HCT116 (cell line): ENCODE data around the gene ASAP3.

Experiments
- CEBPB ChIP-seq: IDR thresholded peaks from 2 replicates; pipeline ENCODE4 v1.6.1; 2012; ENCODE audit warnings: low read depth
- CTCF ChIP-seq, 3 experiments: fragments of 200-600 bp in 1 of 3; sonication (generic) in 1 of 3; IDR thresholded peaks in 2 of 3; conservative IDR thresholded peaks in 1 of 3; 2 replicates each; pipeline ENCODE4 v1.5.1; 2012 to 2017; ENCODE audit warnings: low read depth in 2 of 3, low read length in 2 of 3, antibody characterized with exemption in 1 of 3, borderline replicate concordance in 1 of 3, control low read depth in 1 of 3, mild to moderate bottlenecking in 1 of 3, mixed read lengths in 1 of 3, mixed run types in 1 of 3, moderate library complexity in 1 of 3; ENCODE audit not compliant: insufficient read depth in 1 of 3
- ELF1 ChIP-seq: IDR thresholded peaks from 2 replicates; pipeline ENCODE4 v1.6.1; 2012; ENCODE audit warnings: low read depth, borderline replicate concordance
- EZH2 ChIP-seq: fragments of 200-600 bp; sonication (generic); IDR thresholded peaks from 2 replicates; pipeline ENCODE4 v1.6.1; 2017; ENCODE audit warnings: antibody characterized with exemption, mixed run types
- JUND ChIP-seq: IDR thresholded peaks from 2 replicates; pipeline ENCODE4 v1.6.1; 2012
- POLR2A ChIP-seq: IDR thresholded peaks from 2 replicates; pipeline ENCODE4 v1.7.0; 2011; ENCODE audit warnings: borderline replicate concordance; ENCODE audit not compliant: insufficient read depth, insufficient read length; ENCODE audit errors: extremely low read depth
- POLR2AphosphoS5 ChIP-seq: IDR thresholded peaks from 2 replicates; pipeline ENCODE4 v1.6.1; 2011; ENCODE audit warnings: mild to moderate bottlenecking, low read depth, low read length, moderate library complexity
- SP1 ChIP-seq: IDR thresholded peaks from 2 replicates; pipeline ENCODE4 v1.6.1; 2012; ENCODE audit warnings: low read depth
- SRF ChIP-seq: IDR thresholded peaks from 2 replicates; pipeline ENCODE4 v1.6.1; 2012; ENCODE audit warnings: low read depth

GRCh38 chr1:23420778-23421177 is 63.2 kb downstream of the ASAP3 start:
- TF ChIP-seq POLR2A (no peak), ELF1 (no peak), JUND (no peak), SRF (no peak), EZH2 (no peak), CTCF (IDR thresholded peaks at IDR 0.05 in 2 of 3, conservative IDR thresholded peaks at IDR 0.05 in 1 of 3; ENCODE audit: borderline replicate concordance in 1 of 3, insufficient read depth in 1 of 3, low read depth in 2 of 3, low read length in 2 of 3) (no peak), SP1 (no peak), POLR2AphosphoS5 (no peak), CEBPB (no peak)
